A549 (cell line): Measurements from ENCODE around the gene TMUB2. TPM values are rescaled to one million over a fixed set of nuclear protein-coding genes. Genes with fewer than 3 reads are reported as not detected.

Source experiments
- ATAC-seq, 2 experiments: fragments of 200-7000 bp in 1 of 2; fragments of >200 bp in 1 of 2; cut with Nextera tagmentation in 1 of 2; cut with Tn5 transposase in 1 of 2; 3 replicates each; pipeline versions ENCODE4 v1.8.0 to v1.9.1; 2018 to 2020; ENCODE audit warnings: mild to moderate bottlenecking in 1 of 2, moderate library complexity in 1 of 2
- CTCF ChIA-PET: fragments of 300-600 bp; sonication (Branson Sonifier 250); formaldehyde crosslinking; extraction: SDS; loops from one replicate; lab custom pipeline; 2021; ENCODE audit warnings: antibody characterized with exemption, inconsistent platforms; lab: Yijun Ruan, JAX
- POLR2A ChIA-PET: fragments of 350-600 bp; formaldehyde crosslinking; extraction: SDS; loops from one replicate; lab custom pipeline; 2021; ENCODE audit warnings: antibody characterized with exemption, inconsistent platforms; lab: Yijun Ruan, JAX
- DNase-seq, 2 experiments: peaks; one replicate each; pipeline versions ENCODE4 v3.0.0 to v3.0.0-alpha.2; 2011 to 2016; ENCODE audit warnings: low read depth in 1 of 2, low spot score in 1 of 2
- FAIRE-seq: peaks from 2 replicates; lab custom pipeline; 2011; peaks lifted over from hg19 to GRCh38; lab: Jason Lieb, UNC
- H3K27ac ChIP-seq, 2 experiments: fragments of >200 bp; sonication (Bioruptor Twin); formaldehyde crosslinking; 3 replicates each; pipeline ENCODE4 v1.5.1; 2016 to 2017
- H3K4me1 ChIP-seq: fragments of >200 bp; sonication (Bioruptor Twin); formaldehyde crosslinking; 3 replicates; pipeline ENCODE4 v1.6.1; 2016
- H3K4me2 ChIP-seq: fragments of >200 bp; sonication (Bioruptor Twin); formaldehyde crosslinking; 3 replicates; pipeline ENCODE4 v1.6.1; 2016
- H3K4me3 ChIP-seq: fragments of >200 bp; sonication (Bioruptor Twin); formaldehyde crosslinking; 3 replicates; pipeline ENCODE4 v1.5.1; 2016
- H3K9me3 ChIP-seq: fragments of >200 bp; sonication (Bioruptor Twin); formaldehyde crosslinking; 3 replicates; pipeline ENCODE4 v1.6.1; 2016
- BHLHE40 ChIP-seq: IDR thresholded peaks from 2 replicates; pipeline ENCODE4 v1.6.1; 2012; ENCODE audit warnings: low read depth, low read length, inconsistent platforms
- CEBPB ChIP-seq, 2 experiments: fragments of >200 bp in 1 of 2; sonication (Bioruptor Twin) in 1 of 2; formaldehyde crosslinking in 1 of 2; IDR thresholded peaks; 2 replicates each; pipeline ENCODE4 v1.6.1; 2012 to 2016
- CHD4 ChIP-seq: fragments of 200-600 bp; sonication (generic); IDR thresholded peaks from 2 replicates; pipeline ENCODE4 v1.6.1; 2016; ENCODE audit warnings: antibody characterized with exemption, mild to moderate bottlenecking, borderline replicate concordance
- CTCF ChIP-seq: fragments of >200 bp; sonication (Bioruptor Twin); formaldehyde crosslinking; IDR thresholded peaks from 3 replicates; pipeline ENCODE4 v1.5.1; 2016
- EHMT2 ChIP-seq: fragments of 200-600 bp; sonication (generic); IDR thresholded peaks from 2 replicates; pipeline ENCODE4 v1.6.1; 2016; ENCODE audit warnings: antibody characterized with exemption, low read depth, mild to moderate bottlenecking, moderate library complexity
- ELK1 ChIP-seq: fragments of 150-350 bp; IDR thresholded peaks from 2 replicates; pipeline ENCODE4 v1.6.1; 2014; ENCODE audit warnings: low read depth, mild to moderate bottlenecking, low read length
- EP300 ChIP-seq, 2 experiments: fragments of >200 bp; sonication (Bioruptor Twin); formaldehyde crosslinking; IDR thresholded peaks; 2 replicates in 1 of 2; 3 replicates in 1 of 2; pipeline ENCODE4 v1.6.1; 2016 to 2017
- FOSL2 ChIP-seq, 2 experiments: fragments of 450-650 bp in 1 of 2; fragments of >200 bp in 1 of 2; sonication (Bioruptor Twin) in 1 of 2; formaldehyde crosslinking; IDR thresholded peaks; 2 replicates each; pipeline versions ENCODE4 v1.5.0 to v1.6.1; 2016 to 2020; ENCODE audit warnings: mild to moderate bottlenecking in 1 of 2, moderate library complexity in 1 of 2
- HDAC2 ChIP-seq: fragments of 200-600 bp; sonication (generic); IDR thresholded peaks from 2 replicates; pipeline ENCODE4 v1.6.1; 2016
- HES2 ChIP-seq: fragments of >200 bp; sonication (Bioruptor Twin); formaldehyde crosslinking; IDR thresholded peaks from 2 replicates; pipeline ENCODE4 v1.6.1; 2016
- HMGXB4 ChIP-seq: fragments of 250-450 bp; sonication (Bioruptor Pico); IDR thresholded peaks from 2 replicates; pipeline ENCODE4 v1.5.0; 2021; ENCODE audit warnings: mild to moderate bottlenecking, moderate library complexity, borderline replicate concordance
- HOXA7 ChIP-seq: fragments of 250-450 bp; sonication (Bioruptor Pico); IDR thresholded peaks from 2 replicates; pipeline ENCODE4 v1.5.0; 2020; ENCODE audit warnings: mild to moderate bottlenecking, moderate library complexity
- JUN ChIP-seq, 2 experiments: fragments of >200 bp; sonication (Bioruptor Twin); formaldehyde crosslinking; IDR thresholded peaks; 2 replicates in 1 of 2; 3 replicates in 1 of 2; pipeline ENCODE4 v1.6.1; 2016 to 2017
- JUNB ChIP-seq: fragments of >200 bp; sonication (Bioruptor Twin); formaldehyde crosslinking; IDR thresholded peaks from 2 replicates; pipeline ENCODE4 v1.6.1; 2016
- KDM1A ChIP-seq: fragments of 200-600 bp; sonication (generic); IDR thresholded peaks from 2 replicates; pipeline ENCODE4 v1.6.1; 2016; ENCODE audit warnings: low read depth, mild to moderate bottlenecking
- KDM5A ChIP-seq: fragments of 200-600 bp; sonication (generic); IDR thresholded peaks from 2 replicates; pipeline ENCODE4 v1.6.1; 2016; ENCODE audit warnings: antibody characterized with exemption, mild to moderate bottlenecking
- MAX ChIP-seq: IDR thresholded peaks from 2 replicates; pipeline ENCODE4 v1.6.1; 2012
- PBX3 ChIP-seq: IDR thresholded peaks from 2 replicates; pipeline ENCODE4 v1.6.1; 2012
- PHF8 ChIP-seq: fragments of 200-600 bp; sonication (generic); IDR thresholded peaks from 2 replicates; pipeline ENCODE4 v1.6.1; 2016; ENCODE audit warnings: low read depth, mild to moderate bottlenecking, antibody characterized with exemption, moderate library complexity, borderline replicate concordance
- POLR2AphosphoS2 ChIP-seq: conservative IDR thresholded peaks from 2 replicates; pipeline ENCODE4 v1.6.1; 2012; ENCODE audit warnings: low read length, improper control_type of control experiment, inconsistent platforms
- RAD21 ChIP-seq, 2 experiments: fragments of >200 bp in 1 of 2; sonication (Bioruptor Twin) in 1 of 2; formaldehyde crosslinking in 1 of 2; IDR thresholded peaks in 1 of 2; conservative IDR thresholded peaks in 1 of 2; 2 replicates in 1 of 2; 3 replicates in 1 of 2; pipeline ENCODE4 v1.6.1; 2012 to 2018; ENCODE audit warnings: inconsistent platforms in 1 of 2
- RARB ChIP-seq: fragments of 250-450 bp; sonication (Bioruptor Pico); IDR thresholded peaks from 2 replicates; pipeline ENCODE4 v1.8.0; 2021; ENCODE audit warnings: mild to moderate bottlenecking, moderate library complexity
- RCOR1 ChIP-seq: fragments of 150-350 bp; IDR thresholded peaks from 2 replicates; pipeline ENCODE4 v1.6.1; 2014; ENCODE audit warnings: antibody characterized with exemption, low read length, low read depth
- RFX5 ChIP-seq: fragments of 450-650 bp; IDR thresholded peaks from 2 replicates; pipeline ENCODE4 v1.7.1; 2014; ENCODE audit warnings: antibody characterized with exemption, mild to moderate bottlenecking, moderate library complexity
- RNF2 ChIP-seq: fragments of 200-600 bp; sonication (generic); IDR thresholded peaks from 2 replicates; pipeline ENCODE4 v1.6.1; 2016; ENCODE audit warnings: low read depth, mild to moderate bottlenecking, antibody characterized with exemption, moderate library complexity, borderline replicate concordance
- TFCP2L1 ChIP-seq: fragments of 250-450 bp; sonication (Bioruptor Pico); IDR thresholded peaks from 2 replicates; pipeline ENCODE4 v1.5.0; 2021; ENCODE audit warnings: mild to moderate bottlenecking
- TP53 ChIP-seq: fragments of 250-450 bp; sonication (Bioruptor Pico); IDR thresholded peaks from 2 replicates; pipeline ENCODE4 v1.5.0; 2021; ENCODE audit warnings: mild to moderate bottlenecking, moderate library complexity
- ZC3H11A ChIP-seq: fragments of 450-650 bp; IDR thresholded peaks from 2 replicates; pipeline ENCODE4 v1.6.1; 2014; ENCODE audit warnings: antibody characterized with exemption, mild to moderate bottlenecking
- ZFP36 ChIP-seq: fragments of 450-650 bp; IDR thresholded peaks from 2 replicates; pipeline ENCODE4 v1.6.1; 2014; ENCODE audit warnings: borderline replicate concordance; ENCODE audit not compliant: partially characterized antibody
- WGBS: methylation state at CpG from one replicate; pipeline ENCODE4 v1.1.6; 2017; ENCODE audit errors: missing lambda C conversion rate; 5-methylcytosine and 5-hydroxymethylcytosine counted together
- polyA plus RNA-seq, 4 experiments: library from polyadenylated mRNA; depleted of rRNA in 3 of 4; stranded (reverse); fragments of >200 nt; fragmentation: RNase III in 1 of 4; extraction: RNeasy Plus Mini Kit Qiagen cat#74134 plus additional on column Dnase treatment in 1 of 4; gene quantifications; 2 replicates in 3 of 4; 3 replicates in 1 of 4; pipeline ENCODE4 v1.2.3, GENCODE V29; 2011 to 2017

TMUB2 gene
- polyA plus RNA-seq, 2 of the 4 experiments (the other 2 are of a cell fraction) = 36.2 to 42.0 TPM

GRCh38 chr17:44210342-44211192 is 23.8 kb downstream of the TMUB2 start (continued):
- no peak for TF ChIP-seq RNF2
- TF ChIP-seq MAX = peak; percentile 87
- no peak for TF ChIP-seq JUNB
- no peak for TF ChIP-seq KDM1A
- no peak for TF ChIP-seq ZFP36
- no peak for TF ChIP-seq CHD4
- no peak for TF ChIP-seq FOSL2 (IDR thresholded peaks at IDR 0.05)
- TF ChIP-seq FOSL2 (CRISPR knock-in tag; IDR thresholded peaks at IDR 0.05) = no peak; the same call in 1 of the 2 replicates
- no peak for TF ChIP-seq HES2
- TF ChIP-seq JUN (IDR thresholded peaks at IDR 0.05) = peak in 1 of 2 experiments; percentile 41; a peak in 1 of 5 replicates
- no peak for TF ChIP-seq TFCP2L1 (CRISPR knock-in tag)
- TF ChIP-seq BHLHE40 = no peak
- no peak for TF ChIP-seq EHMT2
- peak; percentile 84 to 96 for TF ChIP-seq RAD21 (conservative IDR thresholded peaks at IDR 0.05 in 1 of 2, IDR thresholded peaks at IDR 0.05 in 1 of 2)
- TF ChIP-seq TP53 (CRISPR knock-in tag) = no peak
- TF ChIP-seq EP300 (IDR thresholded peaks at IDR 0.05) = no peak
- no peak for TF ChIP-seq RFX5

- 94% methylated on average over 27 of the region's 30 CpGs for WGBS
- Histone ChIP-seq H3K4me1 (peaks cover 27% of the 10 kb centered on the region), H3K4me3 (no peak overlapping the region), H3K4me2 (no peak overlapping the region), H3K27ac (no peak overlapping the region), H3K9me3 (no peaks in the 10 kb centered on the region)
- ATAC-seq = peak in 1 of 2 experiments; percentile 7; a peak in 3 of 6 replicates
- no peak for TF ChIP-seq CTCF
- no peak for TF ChIP-seq HES2
- TF ChIP-seq KDM5A = no peak
- TF ChIP-seq RNF2 = no peak
- no peak for TF ChIP-seq HOXA7 (CRISPR knock-in tag)
- no peak for TF ChIP-seq HMGXB4
- no peak for TF ChIP-seq ELK1
- no peak for TF ChIP-seq RFX5
- no peak for TF ChIP-seq PBX3
- no peak for TF ChIP-seq EP300 (IDR thresholded peaks at IDR 0.05)
- no peak for TF ChIP-seq HDAC2
- TF ChIP-seq RCOR1 = no peak
- no peak for TF ChIP-seq ZC3H11A
- no peak for TF ChIP-seq PHF8
- no peak for TF ChIP-seq RARB (CRISPR knock-in tag)
- TF ChIP-seq POLR2AphosphoS2 = no peak
- no peak for TF ChIP-seq CEBPB (IDR thresholded peaks at IDR 0.05)
- POLR2A ChIA-PET = interaction anchor here (1.9 to 2.3 kb wide), 2 partner anchors 10 to 133 kb away, joined by 6 to 8 read pairs; partner anchors contain the start of gene GRN
- FAIRE-seq = no peak
- CTCF ChIA-PET = interaction anchor here (0.6 to 10.7 kb wide), 35 partner anchors 9 to 426 kb away, joined by 3 to 246 read pairs (median 10); partner anchors contain the start of genes FAM171A2, GRN, HDAC5 and SLC25A39
- no peak for DNase-seq
Measured at GRCh38 chr17:44211281-44212265, 24.8 kb downstream of the TMUB2 start.
